OCI-LY7 (cell line): Measurements from ENCODE around the gene TCF15. TPM values are rescaled to one million over a fixed set of nuclear protein-coding genes. Genes with fewer than 3 reads are reported as not detected.

Source experiments
- BruUV-seq: library from RNA; stranded (reverse); fragments of 400-500 nt; replicated peaks from 2 replicates; lab custom pipeline; 2021; lab: Mats Ljungman, UMichigan
- CTCF ChIA-PET: fragments of 300-600 bp; sonication (Branson Sonifier 250); formaldehyde crosslinking; loops from one replicate; lab custom pipeline; 2022; ENCODE audit warnings: antibody characterized with exemption; ENCODE audit not compliant: unreplicated experiment; lab: Charles Lee
- POLR2A ChIA-PET: fragments of 300-600 bp; sonication (Branson Sonifier 250); formaldehyde crosslinking; loops from one replicate; lab custom pipeline; 2022; ENCODE audit warnings: antibody characterized with exemption; lab: Charles Lee
- DNase-seq: peaks from one replicate; pipeline ENCODE4 v3.0.0-alpha.2; 2015; ENCODE audit warnings: low spot score
- H2AFZ ChIP-seq: fragments of 200-600 bp; sonication (generic), shearing (Covaris generic); 2 replicates; pipeline ENCODE4 v1.6.1; 2014; ENCODE audit warnings: mild to moderate bottlenecking, antibody characterized with exemption, low read length, moderate library complexity
- H3K27ac ChIP-seq: fragments of 200-600 bp; sonication (generic); 2 replicates; pipeline ENCODE4 v1.5.1; 2014; ENCODE audit warnings: mixed run types, low read depth, mild to moderate bottlenecking, moderate library complexity, low read length, inconsistent platforms; ENCODE audit not compliant: poor library complexity, severe bottlenecking
- H3K36me3 ChIP-seq: fragments of 200-600 bp; sonication (generic); 2 replicates; pipeline ENCODE4 v1.6.1; 2014; ENCODE audit warnings: mild to moderate bottlenecking, antibody characterized with exemption, low read length, moderate library complexity, mixed read lengths; ENCODE audit not compliant: insufficient read depth
- H3K4me1 ChIP-seq: fragments of 200-600 bp; sonication (generic); 2 replicates; pipeline ENCODE4 v1.5.1; 2014; ENCODE audit warnings: mild to moderate bottlenecking, low read length; ENCODE audit not compliant: insufficient read depth, poor library complexity, severe bottlenecking
- H3K4me2 ChIP-seq: fragments of 200-600 bp; sonication (generic); 2 replicates; pipeline ENCODE4 v1.6.1; 2014; ENCODE audit warnings: mild to moderate bottlenecking, low read length
- H3K4me3 ChIP-seq: fragments of 200-600 bp; sonication (generic); 2 replicates; pipeline ENCODE4 v1.5.1; 2014; ENCODE audit warnings: mild to moderate bottlenecking, low read depth, low read length; ENCODE audit not compliant: poor library complexity, severe bottlenecking
- H3K79me2 ChIP-seq: fragments of 200-600 bp; sonication (generic); 2 replicates; pipeline ENCODE4 v1.6.1; 2016; ENCODE audit warnings: low read depth, mild to moderate bottlenecking, low read length, moderate library complexity, mixed read lengths; ENCODE audit not compliant: insufficient read depth
- H3K9me2 ChIP-seq: fragments of 200-600 bp; sonication (generic); 2 replicates; pipeline ENCODE4 v1.6.1; 2016; ENCODE audit warnings: mild to moderate bottlenecking, low read length, mixed read lengths; ENCODE audit not compliant: insufficient read depth
- H3K9me3 ChIP-seq: fragments of 200-600 bp; sonication (generic); 2 replicates; pipeline ENCODE4 v1.6.1; 2014; ENCODE audit warnings: mild to moderate bottlenecking, mixed run types, low read length, mixed read lengths
- H4K20me1 ChIP-seq: fragments of 200-600 bp; sonication (generic); 2 replicates; pipeline ENCODE4 v1.6.1; 2014; ENCODE audit warnings: mild to moderate bottlenecking, antibody characterized with exemption, low read length, moderate library complexity, mixed read lengths; ENCODE audit not compliant: insufficient read depth
- EZH2phosphoT487 ChIP-seq: fragments of 200-600 bp; sonication (generic); IDR thresholded peaks from 2 replicates; pipeline ENCODE4 v1.6.1; 2018; ENCODE audit warnings: low read depth, borderline replicate concordance, mild to moderate bottlenecking, mixed run types, antibody characterized with exemption, low read length, moderate library complexity, mixed read lengths
- intact Hi-C: fragments of 100-400 bp; cut with micrococcal nuclease; formaldehyde crosslinking; loops from one replicate; pipeline ENCODE4 v1.10.0; 2022; ENCODE audit not compliant: unreplicated experiment
- total RNA-seq, 2 experiments: library from RNA; depleted of rRNA in 1 of 2; stranded (reverse); fragments of >200 nt in 1 of 2; shearing (Covaris generic) in 1 of 2; gene quantifications; 2 replicates each; pipeline ENCODE4 v1.2.3, GENCODE V29; 2014 to 2022
- TF ChIP-seq, protein P1 (sequence below): fragments of 200-600 bp; sonication (generic); conservative IDR thresholded peaks from 2 replicates; pipeline ENCODE4 v1.5.1; 2014; ENCODE audit warnings: mild to moderate bottlenecking, antibody characterized with exemption, low read length, moderate library complexity, mixed read lengths

Gene TCF15
- total RNA-seq, 2 experiments from 2014 or later: not detected

- Histone ChIP-seq H3K4me3 (no peak overlapping the region), H3K4me1 (no peaks in the 10 kb centered on the region), H3K9me3 (no peaks in the 10 kb centered on the region), H2AFZ (no peak overlapping the region), H3K79me2 (no peaks in the 10 kb centered on the region), H3K4me2 (no peak overlapping the region), H4K20me1 (no peaks in the 10 kb centered on the region), H3K9me2 (no peaks in the 10 kb centered on the region), H3K27ac (no peak overlapping the region), H3K36me3 (no peaks in the 10 kb centered on the region)
- TF ChIP-seq EZH2phosphoT487: no peak
- TF ChIP-seq, protein P1, sequence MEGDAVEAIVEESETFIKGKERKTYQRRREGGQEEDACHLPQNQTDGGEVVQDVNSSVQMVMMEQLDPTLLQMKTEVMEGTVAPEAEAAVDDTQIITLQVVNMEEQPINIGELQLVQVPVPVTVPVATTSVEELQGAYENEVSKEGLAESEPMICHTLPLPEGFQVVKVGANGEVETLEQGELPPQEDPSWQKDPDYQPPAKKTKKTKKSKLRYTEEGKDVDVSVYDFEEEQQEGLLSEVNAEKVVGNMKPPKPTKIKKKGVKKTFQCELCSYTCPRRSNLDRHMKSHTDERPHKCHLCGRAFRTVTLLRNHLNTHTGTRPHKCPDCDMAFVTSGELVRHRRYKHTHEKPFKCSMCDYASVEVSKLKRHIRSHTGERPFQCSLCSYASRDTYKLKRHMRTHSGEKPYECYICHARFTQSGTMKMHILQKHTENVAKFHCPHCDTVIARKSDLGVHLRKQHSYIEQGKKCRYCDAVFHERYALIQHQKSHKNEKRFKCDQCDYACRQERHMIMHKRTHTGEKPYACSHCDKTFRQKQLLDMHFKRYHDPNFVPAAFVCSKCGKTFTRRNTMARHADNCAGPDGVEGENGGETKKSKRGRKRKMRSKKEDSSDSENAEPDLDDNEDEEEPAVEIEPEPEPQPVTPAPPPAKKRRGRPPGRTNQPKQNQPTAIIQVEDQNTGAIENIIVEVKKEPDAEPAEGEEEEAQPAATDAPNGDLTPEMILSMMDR: no peak
- DNase-seq: no peak
- BruUV-seq: no TSS peak
- POLR2A ChIA-PET: interaction anchor here (1.2 kb wide), 1 partner anchor 8 kb away, joined by 3 read pairs; no protein-coding TSS in a partner anchor
- CTCF ChIA-PET: no interaction called here
- intact Hi-C loops: no loop called here
Measured at GRCh38 chr20:621125-621756, 11.1 kb upstream of the TCF15 start.

- H3K36me3 ChIP-seq: no peaks in the 10 kb centered on the region
- H3K27ac ChIP-seq: no peak overlapping the region
- TF ChIP-seq, protein P1: no peak
- no peak for TF ChIP-seq EZH2phosphoT487
- no peaks in the 10 kb centered on the region for H4K20me1 ChIP-seq
- H3K79me2 ChIP-seq: no peaks in the 10 kb centered on the region
- H3K4me1 ChIP-seq: peaks cover 6% of the 10 kb centered on the region
- no peak overlapping the region for H3K4me2 ChIP-seq
- ChIA-PET POLR2A (no interaction called here), CTCF (no interaction called here)
- no peak overlapping the region for H2AFZ ChIP-seq
- no peak overlapping the region for H3K4me3 ChIP-seq
- H3K9me2 ChIP-seq: no peaks in the 10 kb centered on the region
- intact Hi-C loops: no loop called here
- BruUV-seq: no TSS peak
- no peak for DNase-seq
- no peaks in the 10 kb centered on the region for H3K9me3 ChIP-seq
Measured at GRCh38 chr20:620246-620645, 10.1 kb upstream of the TCF15 start.

GRCh38 chr20:618980-619379 is 8.9 kb upstream of the TCF15 start:
- no peaks in the 10 kb centered on the region for H4K20me1 ChIP-seq
- H3K4me2 ChIP-seq: no peak overlapping the region
- no peaks in the 10 kb centered on the region for H3K79me2 ChIP-seq
- TF ChIP-seq EZH2phosphoT487: no peak
- TF ChIP-seq, protein P1: no peak
- CTCF ChIA-PET: no interaction called here
- no peaks in the 10 kb centered on the region for H3K36me3 ChIP-seq
- BruUV-seq: no TSS peak
- H3K4me3 ChIP-seq: no peak overlapping the region
- no peak overlapping the region for H2AFZ ChIP-seq
- no peak for DNase-seq
- POLR2A ChIA-PET: interaction anchor here (1.4 kb wide), 1 partner anchor 15 kb away, joined by 3 read pairs; no protein-coding TSS in a partner anchor
- intact Hi-C loops: no loop called here
- H3K27ac ChIP-seq: no peak overlapping the region
- no peaks in the 10 kb centered on the region for H3K9me2 ChIP-seq
- no peaks in the 10 kb centered on the region for H3K9me3 ChIP-seq
- H3K4me1 ChIP-seq: peaks cover 6% of the 10 kb centered on the region
